Fibroblast of lung (primary cell): ENCODE results near the gene PSMB1. TPM values are rescaled to one million over a fixed set of nuclear protein-coding genes. Genes with fewer than 3 reads are reported as not detected.

ENCODE experiments used
- DNase-seq, 2 donors: peaks; one replicate each; pipeline versions ENCODE4 v3.0.0 to v3.0.0-alpha.2; 2010; ENCODE audit warnings: low read depth in 2 of 2
- H2AFZ ChIP-seq: 2 replicates; pipeline ENCODE4 v1.5.1; 2012; ENCODE audit warnings: low read length, control low read depth, inconsistent platforms
- H3K27ac ChIP-seq: 2 replicates; pipeline ENCODE4 v1.5.1; 2011; ENCODE audit warnings: low read length, control low read depth; ENCODE audit not compliant: insufficient read depth
- H3K27me3 ChIP-seq: 2 replicates; pipeline ENCODE4 v1.5.1; 2011; ENCODE audit warnings: mild to moderate bottlenecking, low read length; ENCODE audit not compliant: control insufficient read depth, insufficient read depth
- H3K36me3 ChIP-seq: 2 replicates; pipeline ENCODE4 v1.5.1; 2011; ENCODE audit warnings: low read length; ENCODE audit not compliant: control insufficient read depth, insufficient read depth
- H3K4me1 ChIP-seq: 2 replicates; pipeline ENCODE4 v1.5.1; 2011; ENCODE audit warnings: low read length; ENCODE audit not compliant: control insufficient read depth, insufficient read depth; ENCODE audit errors: extremely low read depth
- H3K4me2 ChIP-seq: 2 replicates; pipeline ENCODE4 v1.5.1; 2011; ENCODE audit warnings: low read length, control low read depth; ENCODE audit not compliant: insufficient read depth; ENCODE audit errors: extremely low read depth
- H3K4me3 ChIP-seq, 4 experiments: fragments of 200-600 bp in 1 of 4; sonication (generic) in 1 of 4; replicated peaks in 1 of 4; 2 replicates each; pipeline ENCODE4 v1.5.1; 2011 to 2016; ENCODE audit warnings: low read length in 4 of 4, low read depth in 3 of 4, mild to moderate bottlenecking in 3 of 4, control low read depth in 2 of 4, inconsistent platforms in 1 of 4, mixed read lengths in 1 of 4; ENCODE audit not compliant: insufficient read depth in 1 of 4; ENCODE audit errors: control extremely low read depth in 1 of 4
- H3K79me2 ChIP-seq: 2 replicates; pipeline ENCODE4 v1.5.1; 2012; ENCODE audit warnings: mild to moderate bottlenecking, low read length, inconsistent platforms; ENCODE audit not compliant: control insufficient read depth, insufficient read depth
- H3K9ac ChIP-seq: 2 replicates; pipeline ENCODE4 v1.5.1; 2011; ENCODE audit warnings: mild to moderate bottlenecking, low read length, control low read depth; ENCODE audit not compliant: insufficient read depth
- H3K9me3 ChIP-seq: 2 replicates; pipeline ENCODE4 v1.5.1; 2012; ENCODE audit warnings: low read depth, low read length; ENCODE audit not compliant: control insufficient read depth, insufficient read depth
- H4K20me1 ChIP-seq: 2 replicates; pipeline ENCODE4 v1.5.1; 2011; ENCODE audit warnings: low read length; ENCODE audit not compliant: control insufficient read depth, insufficient read depth; ENCODE audit errors: extremely low read depth
- EZH2 ChIP-seq: IDR thresholded peaks from 2 replicates; pipeline ENCODE4 v1.5.1; 2012; ENCODE audit warnings: low read length, control low read depth, mild to moderate bottlenecking; ENCODE audit errors: missing control alignments
- polyA plus RNA-seq, 2 donors: library from polyadenylated mRNA; depleted of rRNA in 1 of 2; stranded (reverse) in 1 of 2; unstranded in 1 of 2; fragments of >200 nt; gene quantifications; 2 replicates each; pipeline ENCODE4 v1.2.1, GENCODE V29; 2011 to 2012; ENCODE audit warnings: missing spikeins in 1 of 2
- total RNA-seq: library from RNA; depleted of rRNA; stranded (reverse); fragments of >200 nt; gene quantifications from 2 replicates; pipeline ENCODE4 v1.2.1, GENCODE V29; 2014
- TF ChIP-seq, protein P1 (sequence below), 2 donors: IDR thresholded peaks in 1 of 2; conservative IDR thresholded peaks in 1 of 2; 1 replicate in 1 of 2; 2 replicates in 1 of 2; pipeline ENCODE4 v1.5.1; 2011 to 2012; ENCODE audit warnings: low read length in 2 of 2, control low read depth in 1 of 2, inconsistent platforms in 1 of 2, low read depth in 1 of 2, mild to moderate bottlenecking in 1 of 2

The PSMB1 gene
- total and polyA plus RNA-seq, 2 donors (not counting 1 experiment from before 2014, with no cell fraction given) = 227 to 489 TPM

DNA sequence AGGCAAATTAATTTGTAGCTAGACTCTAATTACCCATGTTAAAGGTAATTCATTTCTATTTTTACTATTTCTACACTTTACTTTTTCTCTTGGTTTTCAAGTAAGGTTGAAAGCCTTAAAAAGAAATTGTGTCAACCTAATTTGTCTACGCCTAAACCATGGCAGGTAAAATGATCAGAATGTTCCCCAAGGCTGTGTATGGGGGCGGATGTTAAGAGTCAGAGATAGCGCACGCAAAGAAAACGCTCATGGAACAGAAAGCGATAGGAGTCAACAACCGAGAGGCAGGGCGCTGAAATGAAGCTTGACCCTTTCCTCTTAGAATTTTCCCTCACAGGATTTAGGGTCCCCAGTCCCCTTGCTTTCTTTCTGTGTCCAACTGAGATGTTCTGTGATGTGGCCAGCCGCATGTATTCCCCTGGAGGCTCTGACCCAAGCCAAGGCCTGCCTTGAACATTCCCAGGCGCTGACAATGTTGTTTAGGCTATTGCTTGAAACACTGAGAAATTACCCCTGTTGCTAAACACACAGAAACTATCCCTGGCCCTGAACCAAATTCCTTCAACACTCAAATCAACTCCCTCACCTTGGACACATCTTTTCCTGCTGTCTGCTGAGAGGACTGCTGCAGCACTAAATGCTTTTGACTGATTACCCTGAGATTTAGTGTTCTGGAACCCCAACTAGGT, 10.9 kb downstream of the PSMB1 start:
- peak; percentile 4 to 9 for DNase-seq
- TF ChIP-seq, protein P1, sequence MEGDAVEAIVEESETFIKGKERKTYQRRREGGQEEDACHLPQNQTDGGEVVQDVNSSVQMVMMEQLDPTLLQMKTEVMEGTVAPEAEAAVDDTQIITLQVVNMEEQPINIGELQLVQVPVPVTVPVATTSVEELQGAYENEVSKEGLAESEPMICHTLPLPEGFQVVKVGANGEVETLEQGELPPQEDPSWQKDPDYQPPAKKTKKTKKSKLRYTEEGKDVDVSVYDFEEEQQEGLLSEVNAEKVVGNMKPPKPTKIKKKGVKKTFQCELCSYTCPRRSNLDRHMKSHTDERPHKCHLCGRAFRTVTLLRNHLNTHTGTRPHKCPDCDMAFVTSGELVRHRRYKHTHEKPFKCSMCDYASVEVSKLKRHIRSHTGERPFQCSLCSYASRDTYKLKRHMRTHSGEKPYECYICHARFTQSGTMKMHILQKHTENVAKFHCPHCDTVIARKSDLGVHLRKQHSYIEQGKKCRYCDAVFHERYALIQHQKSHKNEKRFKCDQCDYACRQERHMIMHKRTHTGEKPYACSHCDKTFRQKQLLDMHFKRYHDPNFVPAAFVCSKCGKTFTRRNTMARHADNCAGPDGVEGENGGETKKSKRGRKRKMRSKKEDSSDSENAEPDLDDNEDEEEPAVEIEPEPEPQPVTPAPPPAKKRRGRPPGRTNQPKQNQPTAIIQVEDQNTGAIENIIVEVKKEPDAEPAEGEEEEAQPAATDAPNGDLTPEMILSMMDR (conservative IDR thresholded peaks at IDR 0.05 in 1 of 2, IDR thresholded peaks at IDR 0.05 in 1 of 2; ENCODE audit: low read depth in 1 of 2, low read length in 2 of 2) = no peak
- TF ChIP-seq EZH2 = no peak
- peaks cover 30% of the 10 kb centered on the region for H3K79me2 ChIP-seq
- H3K27me3 ChIP-seq = no peaks in the 10 kb centered on the region
- H3K4me2 ChIP-seq = no peak overlapping the region
- H3K4me1 ChIP-seq = no peaks in the 10 kb centered on the region
- no peak overlapping the region for H3K27ac ChIP-seq
- no peak overlapping the region for H3K4me3 ChIP-seq
- H3K9ac ChIP-seq = no peak overlapping the region
- H2AFZ ChIP-seq = no peak overlapping the region
- peaks cover 17% of the 10 kb centered on the region for H3K36me3 ChIP-seq
- H3K9me3 ChIP-seq = no peaks in the 10 kb centered on the region
- no peaks in the 10 kb centered on the region for H4K20me1 ChIP-seq

DNA sequence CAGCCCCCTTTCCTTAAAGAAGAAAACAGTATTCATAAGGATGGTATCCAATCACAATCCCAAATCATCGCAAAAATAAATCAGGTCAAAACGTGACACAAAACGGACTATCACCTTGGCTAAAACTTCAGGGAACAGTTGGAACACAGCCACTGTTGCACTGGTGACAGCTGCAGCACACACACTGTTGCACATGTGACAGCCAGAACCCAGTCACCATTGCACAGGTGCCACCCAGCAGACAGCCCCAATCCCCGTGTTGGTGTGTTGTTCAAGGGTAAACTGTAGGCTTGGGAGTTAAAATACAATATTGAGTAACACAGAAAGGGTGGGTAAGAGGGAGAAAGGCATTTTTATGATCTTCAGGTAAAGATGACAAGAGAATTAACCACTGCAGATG, 15.8 kb downstream of the PSMB1 start:
- Histone ChIP-seq H3K27me3 (no peaks in the 10 kb centered on the region), H3K4me2 (no peak overlapping the region), H3K4me3 (no peak overlapping the region), H3K36me3 (peaks cover 22% of the 10 kb centered on the region), H3K79me2 (peaks cover 9% of the 10 kb centered on the region), H2AFZ (no peak overlapping the region), H3K4me1 (no peaks in the 10 kb centered on the region), H3K9me3 (no peaks in the 10 kb centered on the region), H3K27ac (no peak overlapping the region), H3K9ac (no peak overlapping the region), H4K20me1 (no peaks in the 10 kb centered on the region)
- TF ChIP-seq, protein P1 (conservative IDR thresholded peaks at IDR 0.05 in 1 of 2, IDR thresholded peaks at IDR 0.05 in 1 of 2; ENCODE audit: low read depth in 1 of 2, low read length in 2 of 2) = no peak
- TF ChIP-seq EZH2 = no peak
- DNase-seq = no peak

DNA sequence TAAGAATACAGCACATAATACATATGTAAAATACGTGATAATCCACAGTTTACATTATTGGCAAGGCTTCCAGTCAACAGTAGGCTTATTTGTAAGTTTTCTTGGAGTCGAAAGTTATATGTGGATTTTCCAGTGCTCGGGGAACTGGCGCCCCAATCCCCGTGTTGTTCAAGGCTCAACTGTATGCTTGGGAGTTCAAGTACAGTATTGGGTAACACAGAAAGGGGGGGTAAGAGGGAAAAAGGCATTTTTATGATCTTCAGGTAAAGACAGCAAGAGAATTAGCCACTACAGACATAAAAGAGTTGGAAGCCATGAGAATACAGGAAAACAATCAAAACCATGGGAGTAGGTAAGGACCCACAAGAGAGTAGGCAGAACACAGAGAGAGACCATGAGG, 16.4 kb downstream of the PSMB1 start:
- no peak for DNase-seq
- Histone ChIP-seq H3K79me2 (peaks cover 9% of the 10 kb centered on the region), H3K27me3 (no peaks in the 10 kb centered on the region), H3K27ac (no peak overlapping the region), H3K4me1 (no peaks in the 10 kb centered on the region), H3K9me3 (no peaks in the 10 kb centered on the region), H4K20me1 (no peaks in the 10 kb centered on the region), H2AFZ (no peak overlapping the region), H3K9ac (no peak overlapping the region), H3K4me2 (no peak overlapping the region), H3K36me3 (peaks cover 19% of the 10 kb centered on the region), H3K4me3 (no peak overlapping the region)
- no peak for TF ChIP-seq EZH2
- TF ChIP-seq, protein P1 (conservative IDR thresholded peaks at IDR 0.05 in 1 of 2, IDR thresholded peaks at IDR 0.05 in 1 of 2; ENCODE audit: low read depth in 1 of 2, low read length in 2 of 2) = no peak
